Common myeloid progenitor, CD34-positive (primary cell): ENCODE measurements around the gene RIN1.

ENCODE experiments used
- CTCF ChIA-PET: fragments of 350-600 bp; sonication (Branson Sonifier 250); formaldehyde crosslinking; loops from one replicate; lab custom pipeline; 2021; ENCODE audit warnings: antibody characterized with exemption; lab: Charles Lee
- POLR2A ChIA-PET: fragments of 350-600 bp; sonication (Branson Sonifier 250); formaldehyde crosslinking; loops from one replicate; lab custom pipeline; 2021; ENCODE audit warnings: antibody characterized with exemption; lab: Charles Lee
- DNase-seq, 3 donors: peaks; one replicate each; pipeline versions ENCODE4 v3.0.0 to v3.0.0-alpha.2; 2013
- H3K27ac ChIP-seq, 2 experiments: 1 replicate in 1 of 2; 2 replicates in 1 of 2; pipeline ENCODE4 v1.7.0; 2013; ENCODE audit warnings: inconsistent platforms in 2 of 2, low read length in 2 of 2, mild to moderate bottlenecking in 2 of 2, low read depth in 1 of 2, moderate library complexity in 1 of 2; ENCODE audit not compliant: severe bottlenecking in 2 of 2, insufficient read depth in 1 of 2, poor library complexity in 1 of 2
- H3K27me3 ChIP-seq, 5 experiments: replicated peaks in 2 of 5; 1 replicate in 3 of 5; 2 replicates in 2 of 5; pipeline versions ENCODE4 v1.6.1 to v1.7.0; 2013; ENCODE audit warnings: low read length in 4 of 5, mild to moderate bottlenecking in 2 of 5, moderate library complexity in 2 of 5, inconsistent platforms in 1 of 5; ENCODE audit not compliant: insufficient read depth in 5 of 5, control insufficient read depth in 4 of 5
- H3K36me3 ChIP-seq, 4 experiments: 1 replicate in 2 of 4; 2 replicates in 2 of 4; pipeline versions ENCODE4 v1.6.1 to v1.7.0; 2013; ENCODE audit warnings: low read length in 3 of 4, control low read depth in 1 of 4, mild to moderate bottlenecking in 1 of 4; ENCODE audit not compliant: control insufficient read depth in 4 of 4, insufficient read depth in 4 of 4
- H3K4me1 ChIP-seq, 4 experiments: 1 replicate in 3 of 4; 2 replicates in 1 of 4; pipeline versions ENCODE4 v1.6.1 to v1.7.1; 2013; ENCODE audit warnings: low read length in 3 of 4, mild to moderate bottlenecking in 3 of 4, control low read depth in 1 of 4, inconsistent platforms in 1 of 4, moderate library complexity in 1 of 4; ENCODE audit not compliant: control insufficient read depth in 4 of 4, insufficient read depth in 4 of 4; ENCODE audit errors: control extremely low read depth in 1 of 4
- H3K4me3 ChIP-seq, 7 experiments: 1 replicate in 4 of 7; 2 replicates in 3 of 7; pipeline versions ENCODE4 v1.5.1 to v1.7.0; 2013; ENCODE audit warnings: mild to moderate bottlenecking in 7 of 7, low read length in 6 of 7, moderate library complexity in 6 of 7, inconsistent platforms in 2 of 7, low read depth in 2 of 7, control low read depth in 1 of 7; ENCODE audit not compliant: insufficient read depth in 4 of 7, control insufficient read depth in 1 of 7; ENCODE audit errors: extremely low read depth in 1 of 7
- H3K9me3 ChIP-seq, 5 experiments: 1 replicate in 4 of 5; 2 replicates in 1 of 5; pipeline versions ENCODE4 v1.6.1 to v1.7.1; 2013; ENCODE audit warnings: low read length in 4 of 5, mild to moderate bottlenecking in 2 of 5, inconsistent platforms in 1 of 5, low read depth in 1 of 5, moderate library complexity in 1 of 5; ENCODE audit not compliant: control insufficient read depth in 4 of 5, insufficient read depth in 2 of 5; ENCODE audit errors: control extremely low read depth in 1 of 5
- WGBS: methylation state at CpG from one replicate; pipeline ENCODE4 v1.1.5; 2013; ENCODE audit not compliant: insufficient coverage; 5-methylcytosine and 5-hydroxymethylcytosine counted together

RIN1 gene

GRCh38 chr11:66333896-66334604 lies 2.2 kb downstream of the RIN1 start:
- peaks cover 2 to 19% (median 14%) of the 10 kb centered on the region in 4 experiments for H3K36me3 ChIP-seq
- peaks cover 0 to 22% (median 20%) of the 10 kb centered on the region in 4 experiments for H3K4me1 ChIP-seq
- no peak overlapping the region for H3K27ac ChIP-seq
- DNase-seq, result no peak
- peaks cover 0 to 2% (median 0%) of the 10 kb centered on the region in 5 experiments for H3K27me3 ChIP-seq
- CTCF ChIA-PET, result interaction anchor here (1.0 to 7.3 kb wide), 8 partner anchors 10 to 46 kb away, joined by 3 to 86 read pairs (median 7); partner anchors contain the start of genes B4GAT1, BRMS1 and CD248
- no peak overlapping the region for H3K4me3 ChIP-seq
- POLR2A ChIA-PET, result no interaction called here
- no peaks in the 10 kb centered on the region for H3K9me3 ChIP-seq
- WGBS, result 93% methylated on average over 27 of the region's 29 CpGs

- Histone ChIP-seq H3K4me3 (no peak overlapping the region), H3K36me3 (peaks cover 2 to 12% (median 9%) of the 10 kb centered on the region in 4 experiments), H3K27ac (no peak overlapping the region), H3K9me3 (no peaks in the 10 kb centered on the region), H3K4me1 (peaks cover 0 to 26% (median 25%) of the 10 kb centered on the region in 4 experiments), H3K27me3 (peaks cover 0 to 2% (median 0%) of the 10 kb centered on the region in 5 experiments)
- WGBS, result 86% methylated on average over 14 of the region's 19 CpGs
- ChIA-PET POLR2A (no interaction called here), CTCF (interaction anchor here (1.5 to 7.3 kb wide), 5 partner anchors 11 to 46 kb away, joined by 3 to 86 read pairs (median 14); partner anchors contain the start of genes B4GAT1, BRMS1 and CD248)
- no peak for DNase-seq
Observed at GRCh38 chr11:66333220-66333877, 2.9 kb downstream of the RIN1 start.

DNA sequence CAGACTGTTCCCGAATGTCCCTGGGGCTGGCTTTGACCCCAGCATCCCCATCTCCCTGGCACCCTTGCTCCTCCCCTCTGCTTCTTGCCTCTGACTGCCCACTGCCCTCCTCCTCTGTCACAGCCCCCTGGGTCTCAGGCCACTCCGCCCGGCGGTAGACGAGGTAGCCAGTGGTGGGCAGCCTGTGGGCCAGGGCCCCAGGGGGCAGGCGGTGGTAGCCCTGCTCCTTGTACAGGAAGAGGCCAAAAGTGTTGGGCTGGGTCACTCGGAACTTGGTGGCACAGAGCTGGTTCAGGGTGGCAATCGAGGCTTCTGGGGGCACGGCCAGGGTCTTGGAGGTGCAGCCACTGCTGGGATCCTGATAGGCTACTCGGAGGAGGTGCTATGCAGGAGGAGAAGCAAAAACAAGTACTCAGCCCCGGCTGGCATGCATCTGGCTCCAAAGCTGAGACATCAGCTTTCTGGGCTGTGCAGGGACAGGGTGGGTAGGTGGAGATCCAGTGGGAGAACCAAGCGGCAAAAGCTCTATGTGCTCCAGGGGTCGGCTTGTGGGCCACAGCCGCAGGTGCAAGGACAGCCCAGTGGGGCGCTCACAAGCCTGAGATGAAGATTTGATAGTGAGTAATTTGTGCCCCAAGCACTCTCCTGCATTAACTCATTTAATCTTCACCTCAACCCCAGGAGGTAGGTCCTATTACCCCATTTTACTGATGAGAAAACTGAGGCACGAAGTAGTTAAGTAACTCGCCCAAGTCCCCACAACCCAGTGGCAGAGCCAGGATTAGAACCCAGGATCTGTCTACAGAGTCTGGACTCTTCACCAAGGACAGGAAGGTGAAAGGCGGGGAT lies 3.6 kb downstream of the RIN1 start:
- H3K36me3 ChIP-seq, result peaks cover 0 to 6% (median 2%) of the 10 kb centered on the region in 4 experiments
- no peaks in the 10 kb centered on the region for H3K9me3 ChIP-seq
- H3K4me3 ChIP-seq, result no peak overlapping the region
- peaks cover 0 to 31% (median 30%) of the 10 kb centered on the region in 4 experiments for H3K4me1 ChIP-seq
- ChIA-PET POLR2A (interaction anchor here (1.1 to 1.3 kb wide), 2 partner anchors 20 to 21 kb away, joined by 3 read pairs; no protein-coding TSS in a partner anchor), CTCF (interaction anchor here (0.6 to 7.3 kb wide), 4 partner anchors 12 to 76 kb away, joined by 3 to 86 read pairs (median 24); partner anchors contain the start of genes B4GAT1, BRMS1 and CD248)
- DNase-seq, result no peak
- H3K27me3 ChIP-seq, result peaks cover 0 to 2% (median 0%) of the 10 kb centered on the region in 5 experiments
- no peak overlapping the region for H3K27ac ChIP-seq
- WGBS, result 100% methylated on average over 11 of the region's 18 CpGs

- DNase-seq, result no peak
- CTCF ChIA-PET, result interaction anchor here (0.9 to 7.3 kb wide), 4 partner anchors 12 to 33 kb away, joined by 3 to 86 read pairs (median 24); partner anchors contain the start of genes B4GAT1, BRMS1 and CD248
- POLR2A ChIA-PET, result interaction anchor here (1.1 to 1.3 kb wide), 2 partner anchors 19 to 20 kb away, joined by 3 read pairs; no protein-coding TSS in a partner anchor
- Histone ChIP-seq H3K36me3 (no peaks in the 10 kb centered on the region), H3K9me3 (no peaks in the 10 kb centered on the region), H3K27ac (no peak overlapping the region), H3K4me1 (peaks cover 0 to 32% (median 25%) of the 10 kb centered on the region in 4 experiments), H3K4me3 (no peak overlapping the region), H3K27me3 (peaks cover 0 to 2% (median 0%) of the 10 kb centered on the region in 5 experiments)
- 95% methylated on average over 10 of the region's 12 CpGs for WGBS
Observed at GRCh38 chr11:66331542-66332370, 4.5 kb downstream of the RIN1 start.

- CTCF ChIA-PET, result interaction anchor here (0.9 to 7.3 kb wide), 4 partner anchors 13 to 32 kb away, joined by 3 to 86 read pairs (median 24); partner anchors contain the start of genes B4GAT1, BRMS1 and CD248
- DNase-seq, result no peak
- POLR2A ChIA-PET, result interaction anchor here (1.3 kb wide), 1 partner anchor 19 kb away, joined by 3 read pairs; no protein-coding TSS in a partner anchor
- no peaks in the 10 kb centered on the region for H3K36me3 ChIP-seq
- no peak overlapping the region for H3K4me3 ChIP-seq
- no peaks in the 10 kb centered on the region for H3K9me3 ChIP-seq
- no peak overlapping the region for H3K27ac ChIP-seq
- H3K4me1 ChIP-seq, result peaks cover 0 to 32% (median 25%) of the 10 kb centered on the region in 4 experiments
- WGBS, result 93% methylated on average over 8 of the region's 10 CpGs
- H3K27me3 ChIP-seq, result peaks cover 0 to 2% (median 0%) of the 10 kb centered on the region in 5 experiments
Observed at GRCh38 chr11:66330931-66331330, 5.3 kb downstream of the RIN1 start.
